HepG2 (cell line): Measurements from ENCODE around the gene CAMTA2. TPM values are rescaled to one million over a fixed set of nuclear protein-coding genes. Genes with fewer than 3 reads are reported as not detected.

Source experiments
- HOMEZ ChIP-seq: IDR thresholded peaks from 2 replicates; pipeline ENCODE4 v1.6.1; 2016; ENCODE audit warnings: low read depth
- HOXA7 ChIP-seq: sonication (generic); formaldehyde crosslinking; IDR thresholded peaks from 2 replicates; pipeline ENCODE4 v1.8.1; 2022; ENCODE audit warnings: mild to moderate bottlenecking, missing genetic modification reagents, moderate library complexity
- NBN ChIP-seq: fragments of 450-650 bp; conservative IDR thresholded peaks from 2 replicates; pipeline ENCODE4 v1.6.1; 2017
- NCOA2 ChIP-seq: sonication (generic); formaldehyde crosslinking; IDR thresholded peaks from 2 replicates; pipeline ENCODE4 v1.8.0; 2022; ENCODE audit warnings: inconsistent platforms
- PRDM15 ChIP-seq: sonication (generic); formaldehyde crosslinking; IDR thresholded peaks from 2 replicates; pipeline ENCODE4 v1.4.0; 2020; ENCODE audit warnings: missing genetic modification reagents
- ZBTB38 ChIP-seq: sonication (generic); formaldehyde crosslinking; IDR thresholded peaks from 2 replicates; pipeline ENCODE4 v1.5.1; 2020; ENCODE audit warnings: mild to moderate bottlenecking, missing genetic modification reagents
- ZNF10 ChIP-seq: sonication (generic); formaldehyde crosslinking; IDR thresholded peaks from 2 replicates; pipeline ENCODE4 v1.4.0; 2020; ENCODE audit warnings: mild to moderate bottlenecking, low read depth, missing genetic modification reagents, borderline replicate concordance
- ZNF256 ChIP-seq: sonication (generic); formaldehyde crosslinking; conservative IDR thresholded peaks from 2 replicates; pipeline ENCODE4 v1.4.0; 2020; ENCODE audit warnings: missing genetic modification reagents
- ZNF33B ChIP-seq: sonication (generic); formaldehyde crosslinking; IDR thresholded peaks from 2 replicates; pipeline ENCODE4 v1.5.1; 2020; ENCODE audit warnings: mild to moderate bottlenecking, missing genetic modification reagents
- ZNF747 ChIP-seq: sonication (generic); formaldehyde crosslinking; IDR thresholded peaks from 2 replicates; pipeline ENCODE4 v1.8.1; 2023; ENCODE audit warnings: missing genetic modification reagents, mild to moderate bottlenecking, borderline replicate concordance
- polyA plus RNA-seq, 8 experiments: library from polyadenylated mRNA; depleted of rRNA in 3 of 8; stranded (reverse) in 7 of 8; unstranded in 1 of 8; fragments of >200 nt; fragmentation: Illumina TruSeq in 4 of 8; extraction: Trizol in 4 of 8; gene quantifications; 2 replicates each; pipeline versions ENCODE4 v1.2.1 to v1.2.3, GENCODE V29; 2011 to 2016; ENCODE audit warnings: low read depth in 4 of 8, missing spikeins in 1 of 8, mixed read lengths in 1 of 8; ENCODE audit not compliant: insufficient read depth in 1 of 8
- total RNA-seq, 5 experiments: library from RNA; depleted of rRNA; stranded (reverse); fragments of >200 nt; fragmentation: Illumina TruSeq; extraction: Trizol; gene quantifications; 2 replicates each; pipeline ENCODE4 v1.2.3, GENCODE V29; 2016; ENCODE audit warnings: low read depth in 1 of 5
- TF ChIP-seq, protein P1 (sequence below): sonication (generic); formaldehyde crosslinking; IDR thresholded peaks from 2 replicates; pipeline ENCODE4 v1.4.0; 2020; ENCODE audit warnings: missing genetic modification reagents
- TF ChIP-seq, protein P2 (sequence below): sonication (generic); formaldehyde crosslinking; IDR thresholded peaks from 2 replicates; pipeline ENCODE4 v1.4.0; 2020; ENCODE audit warnings: missing genetic modification reagents, borderline replicate concordance
- TF ChIP-seq, protein P3 (sequence below): sonication (generic); formaldehyde crosslinking; IDR thresholded peaks from 2 replicates; pipeline ENCODE4 v1.5.0; 2020; ENCODE audit warnings: missing genetic modification reagents

The CAMTA2 gene
- total and polyA plus RNA-seq, 2 of the 13 experiments (the other 11 are each of a cell fraction or from before 2014, with no cell fraction given): 4.1 to 7.1 TPM

- TF ChIP-seq PRDM15 (CRISPR knock-in tag) (no peak), NBN (no peak), ZNF10 (CRISPR knock-in tag) (no peak), ZNF747 (no peak), HOMEZ (no peak), ZNF33B (CRISPR knock-in tag) (no peak), NCOA2 (CRISPR knock-in tag) (no peak), ZNF256 (CRISPR knock-in tag) (no peak), HOXA7 (CRISPR knock-in tag) (no peak), ZBTB38 (CRISPR knock-in tag) (no peak)
- TF ChIP-seq, protein P1, sequence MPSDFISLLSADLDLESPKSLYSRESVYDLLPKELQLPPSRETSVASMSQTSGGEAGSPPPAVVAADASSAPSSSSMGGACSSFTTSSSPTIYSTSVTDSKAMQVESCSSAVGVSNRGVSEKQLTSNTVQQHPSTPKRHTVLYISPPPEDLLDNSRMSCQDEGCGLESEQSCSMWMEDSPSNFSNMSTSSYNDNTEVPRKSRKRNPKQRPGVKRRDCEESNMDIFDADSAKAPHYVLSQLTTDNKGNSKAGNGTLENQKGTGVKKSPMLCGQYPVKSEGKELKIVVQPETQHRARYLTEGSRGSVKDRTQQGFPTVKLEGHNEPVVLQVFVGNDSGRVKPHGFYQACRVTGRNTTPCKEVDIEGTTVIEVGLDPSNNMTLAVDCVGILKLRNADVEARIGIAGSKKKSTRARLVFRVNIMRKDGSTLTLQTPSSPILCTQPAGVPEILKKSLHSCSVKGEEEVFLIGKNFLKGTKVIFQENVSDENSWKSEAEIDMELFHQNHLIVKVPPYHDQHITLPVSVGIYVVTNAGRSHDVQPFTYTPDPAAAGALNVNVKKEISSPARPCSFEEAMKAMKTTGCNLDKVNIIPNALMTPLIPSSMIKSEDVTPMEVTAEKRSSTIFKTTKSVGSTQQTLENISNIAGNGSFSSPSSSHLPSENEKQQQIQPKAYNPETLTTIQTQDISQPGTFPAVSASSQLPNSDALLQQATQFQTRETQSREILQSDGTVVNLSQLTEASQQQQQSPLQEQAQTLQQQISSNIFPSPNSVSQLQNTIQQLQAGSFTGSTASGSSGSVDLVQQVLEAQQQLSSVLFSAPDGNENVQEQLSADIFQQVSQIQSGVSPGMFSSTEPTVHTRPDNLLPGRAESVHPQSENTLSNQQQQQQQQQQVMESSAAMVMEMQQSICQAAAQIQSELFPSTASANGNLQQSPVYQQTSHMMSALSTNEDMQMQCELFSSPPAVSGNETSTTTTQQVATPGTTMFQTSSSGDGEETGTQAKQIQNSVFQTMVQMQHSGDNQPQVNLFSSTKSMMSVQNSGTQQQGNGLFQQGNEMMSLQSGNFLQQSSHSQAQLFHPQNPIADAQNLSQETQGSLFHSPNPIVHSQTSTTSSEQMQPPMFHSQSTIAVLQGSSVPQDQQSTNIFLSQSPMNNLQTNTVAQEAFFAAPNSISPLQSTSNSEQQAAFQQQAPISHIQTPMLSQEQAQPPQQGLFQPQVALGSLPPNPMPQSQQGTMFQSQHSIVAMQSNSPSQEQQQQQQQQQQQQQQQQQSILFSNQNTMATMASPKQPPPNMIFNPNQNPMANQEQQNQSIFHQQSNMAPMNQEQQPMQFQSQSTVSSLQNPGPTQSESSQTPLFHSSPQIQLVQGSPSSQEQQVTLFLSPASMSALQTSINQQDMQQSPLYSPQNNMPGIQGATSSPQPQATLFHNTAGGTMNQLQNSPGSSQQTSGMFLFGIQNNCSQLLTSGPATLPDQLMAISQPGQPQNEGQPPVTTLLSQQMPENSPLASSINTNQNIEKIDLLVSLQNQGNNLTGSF (CRISPR knock-in tag): no peak
- TF ChIP-seq, protein P2, sequence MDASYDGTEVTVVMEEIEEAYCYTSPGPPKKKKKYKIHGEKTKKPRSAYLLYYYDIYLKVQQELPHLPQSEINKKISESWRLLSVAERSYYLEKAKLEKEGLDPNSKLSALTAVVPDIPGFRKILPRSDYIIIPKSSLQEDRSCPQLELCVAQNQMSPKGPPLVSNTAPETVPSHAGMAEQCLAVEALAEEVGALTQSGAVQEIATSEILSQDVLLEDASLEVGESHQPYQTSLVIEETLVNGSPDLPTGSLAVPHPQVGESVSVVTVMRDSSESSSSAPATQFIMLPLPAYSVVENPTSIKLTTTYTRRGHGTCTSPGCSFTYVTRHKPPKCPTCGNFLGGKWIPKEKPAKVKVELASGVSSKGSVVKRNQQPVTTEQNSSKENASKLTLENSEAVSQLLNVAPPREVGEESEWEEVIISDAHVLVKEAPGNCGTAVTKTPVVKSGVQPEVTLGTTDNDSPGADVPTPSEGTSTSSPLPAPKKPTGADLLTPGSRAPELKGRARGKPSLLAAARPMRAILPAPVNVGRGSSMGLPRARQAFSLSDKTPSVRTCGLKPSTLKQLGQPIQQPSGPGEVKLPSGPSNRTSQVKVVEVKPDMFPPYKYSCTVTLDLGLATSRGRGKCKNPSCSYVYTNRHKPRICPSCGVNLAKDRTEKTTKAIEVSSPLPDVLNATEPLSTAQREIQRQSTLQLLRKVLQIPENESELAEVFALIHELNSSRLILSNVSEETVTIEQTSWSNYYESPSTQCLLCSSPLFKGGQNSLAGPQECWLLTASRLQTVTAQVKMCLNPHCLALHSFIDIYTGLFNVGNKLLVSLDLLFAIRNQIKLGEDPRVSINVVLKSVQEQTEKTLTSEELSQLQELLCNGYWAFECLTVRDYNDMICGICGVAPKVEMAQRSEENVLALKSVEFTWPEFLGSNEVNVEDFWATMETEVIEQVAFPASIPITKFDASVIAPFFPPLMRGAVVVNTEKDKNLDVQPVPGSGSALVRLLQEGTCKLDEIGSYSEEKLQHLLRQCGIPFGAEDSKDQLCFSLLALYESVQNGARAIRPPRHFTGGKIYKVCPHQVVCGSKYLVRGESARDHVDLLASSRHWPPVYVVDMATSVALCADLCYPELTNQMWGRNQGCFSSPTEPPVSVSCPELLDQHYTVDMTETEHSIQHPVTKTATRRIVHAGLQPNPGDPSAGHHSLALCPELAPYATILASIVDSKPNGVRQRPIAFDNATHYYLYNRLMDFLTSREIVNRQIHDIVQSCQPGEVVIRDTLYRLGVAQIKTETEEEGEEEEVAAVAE (CRISPR knock-in tag): peak; percentile 31; the same call in 1 of the 2 replicates
- TF ChIP-seq, protein P3, sequence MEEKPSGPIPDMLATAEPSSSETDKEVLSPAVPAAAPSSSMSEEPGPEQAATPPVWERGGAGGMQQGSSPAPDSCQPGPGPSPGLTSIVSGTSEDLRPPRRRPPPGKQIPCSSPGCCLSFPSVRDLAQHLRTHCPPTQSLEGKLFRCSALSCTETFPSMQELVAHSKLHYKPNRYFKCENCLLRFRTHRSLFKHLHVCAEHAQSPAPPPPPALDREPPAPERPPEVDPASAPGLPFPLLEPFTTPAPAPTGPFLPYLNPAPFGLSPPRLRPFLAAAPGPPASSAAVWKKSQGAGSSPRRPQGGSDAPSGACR (CRISPR knock-in tag): peak; percentile 81; the same call in 1 of the 2 replicates
Measured at GRCh38 chr17:4939796-4940554, 47.5 kb downstream of the CAMTA2 start, which contains the start of the genes RNF167 and SLC25A11 (continued).
